Measurements from ENCODE around the gene GUCY1A1.

The GUCY1A1 gene

DNA sequence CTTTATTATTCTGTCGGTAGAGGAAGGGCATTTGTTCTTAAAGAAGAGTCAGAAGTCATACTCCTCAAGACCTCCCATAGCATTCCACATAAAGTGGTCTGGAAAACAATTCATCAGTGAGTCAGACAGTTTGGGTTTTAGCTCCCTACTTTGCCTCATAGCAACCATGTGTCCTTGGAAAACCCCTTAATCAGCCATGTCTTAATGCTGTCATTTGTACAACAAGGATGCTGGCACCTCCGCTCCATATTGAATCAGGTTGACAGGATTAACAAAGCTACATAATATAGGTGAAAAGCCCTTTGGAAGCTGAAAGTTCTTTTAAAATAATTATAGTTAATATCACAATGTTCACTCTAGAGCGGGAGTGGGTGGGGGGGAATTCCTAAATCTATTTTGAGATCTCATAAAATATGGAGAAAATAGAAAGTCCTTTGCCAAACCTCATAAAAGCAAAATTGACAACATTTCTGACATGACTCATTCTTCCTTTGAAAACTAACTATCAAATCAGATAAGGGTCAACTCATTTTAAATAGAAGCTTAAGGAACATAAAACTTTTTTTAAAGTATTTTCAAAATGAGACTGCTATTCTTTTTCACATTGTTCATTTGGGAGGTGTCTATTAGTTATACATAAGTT lies 37.3 kb upstream of the GUCY1A1 start:
- no peaks in the 10 kb centered on the region for H3K9me2 ChIP-seq (ENCODE audit: low read depth, low read length)
- H2AFZ ChIP-seq (ENCODE audit: low read length) = no peak overlapping the region
- no peaks in the 10 kb centered on the region for H4K20me1 ChIP-seq (ENCODE audit: insufficient read depth, low read length)
- H3K9me3 ChIP-seq (ENCODE audit: low read length) = no peaks in the 10 kb centered on the region
- no peaks in the 10 kb centered on the region for H3F3A ChIP-seq (ENCODE audit: insufficient read depth, low read length)
- no peaks in the 10 kb centered on the region for H3K36me3 ChIP-seq (ENCODE audit: insufficient read depth, low read length)
- no peaks in the 10 kb centered on the region for H3K27me3 ChIP-seq (ENCODE audit: insufficient read depth, low read length)
- H3K79me2 ChIP-seq (ENCODE audit: insufficient read depth, low read length) = no peaks in the 10 kb centered on the region
- no peak overlapping the region for H3K4me3 ChIP-seq (ENCODE audit: low read depth, low read length, poor library complexity, severe bottlenecking)
- no peak for TF ChIP-seq CTCF (IDR thresholded peaks at IDR 0.05; ENCODE audit: low read length)
- TF ChIP-seq EZH2 (IDR thresholded peaks at IDR 0.05; ENCODE audit: borderline replicate concordance, low read length) = no peak
- no peak overlapping the region for H3K4me2 ChIP-seq (ENCODE audit: low read length)
- H3K4me1 ChIP-seq (ENCODE audit: insufficient read depth, low read length, severe bottlenecking) = no peaks in the 10 kb centered on the region
- H3K9ac ChIP-seq (ENCODE audit: low read length) = no peak overlapping the region
- H3K27ac ChIP-seq (ENCODE audit: low read depth, low read length, poor library complexity, severe bottlenecking) = no peak overlapping the region

DNA sequence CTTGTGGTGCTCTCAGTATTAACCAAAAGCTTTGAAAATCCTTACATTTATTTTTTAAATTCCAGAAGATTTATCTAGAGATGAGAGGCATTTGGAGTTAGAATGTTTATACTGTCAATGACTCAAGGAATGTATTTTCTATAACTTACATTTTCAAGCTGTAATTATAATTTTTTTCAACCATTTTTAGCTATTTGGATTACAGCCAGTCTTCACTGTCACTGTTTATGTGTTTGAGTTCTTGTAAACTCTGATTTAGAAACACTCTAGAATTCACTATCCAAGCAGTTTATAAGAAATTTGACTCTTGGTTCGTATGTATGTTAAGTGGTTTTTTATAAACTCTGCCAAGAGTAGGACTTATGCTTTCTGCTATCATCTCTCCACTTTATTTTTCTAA lies 36.7 kb upstream of the GUCY1A1 start:
- Histone ChIP-seq H3K4me3 (ENCODE audit: low read depth, low read length, poor library complexity, severe bottlenecking) (no peak overlapping the region), H3K79me2 (ENCODE audit: insufficient read depth, low read length) (no peaks in the 10 kb centered on the region), H3K4me2 (ENCODE audit: low read length) (no peak overlapping the region), H3F3A (ENCODE audit: insufficient read depth, low read length) (no peaks in the 10 kb centered on the region), H3K36me3 (ENCODE audit: insufficient read depth, low read length) (no peaks in the 10 kb centered on the region), H2AFZ (ENCODE audit: low read length) (no peak overlapping the region), H3K4me1 (ENCODE audit: insufficient read depth, low read length, severe bottlenecking) (no peaks in the 10 kb centered on the region), H4K20me1 (ENCODE audit: insufficient read depth, low read length) (no peaks in the 10 kb centered on the region), H3K9me3 (ENCODE audit: low read length) (no peaks in the 10 kb centered on the region), H3K9me2 (ENCODE audit: low read depth, low read length) (no peaks in the 10 kb centered on the region), H3K27ac (ENCODE audit: low read depth, low read length, poor library complexity, severe bottlenecking) (no peak overlapping the region), H3K9ac (ENCODE audit: low read length) (no peak overlapping the region), H3K27me3 (ENCODE audit: insufficient read depth, low read length) (no peaks in the 10 kb centered on the region)
- TF ChIP-seq EZH2 (IDR thresholded peaks at IDR 0.05; ENCODE audit: borderline replicate concordance, low read length) (no peak), CTCF (IDR thresholded peaks at IDR 0.05; ENCODE audit: low read length) (no peak)

GRCh38 chr4:155632310-155632840 lies 34.3 kb upstream of the GUCY1A1 start:
- TF ChIP-seq CTCF (IDR thresholded peaks at IDR 0.05; ENCODE audit: low read length) (no peak), EZH2 (IDR thresholded peaks at IDR 0.05; ENCODE audit: borderline replicate concordance, low read length) (no peak)
- Histone ChIP-seq H3K27ac (ENCODE audit: low read depth, low read length, poor library complexity, severe bottlenecking) (no peak overlapping the region), H3K9me3 (ENCODE audit: low read length) (no peaks in the 10 kb centered on the region), H3F3A (ENCODE audit: insufficient read depth, low read length) (no peaks in the 10 kb centered on the region), H3K4me2 (ENCODE audit: low read length) (no peak overlapping the region), H3K27me3 (ENCODE audit: insufficient read depth, low read length) (no peaks in the 10 kb centered on the region), H3K4me3 (ENCODE audit: low read depth, low read length, poor library complexity, severe bottlenecking) (no peak overlapping the region), H3K9ac (ENCODE audit: low read length) (no peak overlapping the region), H4K20me1 (ENCODE audit: insufficient read depth, low read length) (no peaks in the 10 kb centered on the region), H3K79me2 (ENCODE audit: insufficient read depth, low read length) (no peaks in the 10 kb centered on the region), H2AFZ (ENCODE audit: low read length) (no peak overlapping the region), H3K36me3 (ENCODE audit: insufficient read depth, low read length) (no peaks in the 10 kb centered on the region), H3K4me1 (ENCODE audit: insufficient read depth, low read length, severe bottlenecking) (no peaks in the 10 kb centered on the region), H3K9me2 (ENCODE audit: low read depth, low read length) (no peaks in the 10 kb centered on the region)
